Kidney epithelial cell (primary cell): ENCODE results near the gene NDRG2. TPM values are rescaled to one million over a fixed set of nuclear protein-coding genes. Genes with fewer than 3 reads are reported as not detected.

ENCODE experiments used
- DNase-seq: peaks from one replicate; pipeline ENCODE4 v3.0.0-alpha.2; 2010; ENCODE audit warnings: low read depth
- H3K27me3 ChIP-seq: 2 replicates; pipeline ENCODE4 v1.6.0; 2011; ENCODE audit warnings: low read length; ENCODE audit not compliant: control insufficient read depth, insufficient read depth
- H3K36me3 ChIP-seq: 2 replicates; pipeline ENCODE4 v1.5.1; 2011; ENCODE audit warnings: low read length; ENCODE audit not compliant: control insufficient read depth, insufficient read depth
- H3K4me3 ChIP-seq: 2 replicates; pipeline ENCODE4 v1.5.1; 2011; ENCODE audit warnings: low read depth, mild to moderate bottlenecking, control low read depth, low read length
- CTCF ChIP-seq: IDR thresholded peaks from 2 replicates; pipeline ENCODE4 v1.5.1; 2011; ENCODE audit warnings: mild to moderate bottlenecking, moderate library complexity, low read length, control low read depth, inconsistent platforms; ENCODE audit not compliant: insufficient read depth, poor library complexity, severe bottlenecking
- total RNA-seq: library from RNA; depleted of rRNA; stranded (reverse); fragments of >200 nt; gene quantifications from 2 replicates; pipeline ENCODE4 v1.2.3, GENCODE V29; 2015

NDRG2 gene
- total RNA-seq, 1 donor from 2014 or later, result 10.5 TPM

- peak; percentile 61 for TF ChIP-seq CTCF
- no peaks in the 10 kb centered on the region for H3K36me3 ChIP-seq
- no peak for DNase-seq
- H3K4me3 ChIP-seq, result no peak overlapping the region
- peaks cover 4% of the 10 kb centered on the region for H3K27me3 ChIP-seq
Measured at GRCh38 chr14:21039585-21040369, 14.9 kb upstream of the NDRG2 start.

GRCh38 chr14:21038441-21039422, 13.9 kb upstream of the NDRG2 start:
- H3K27me3 ChIP-seq, result peaks cover 6% of the 10 kb centered on the region
- no peaks in the 10 kb centered on the region for H3K36me3 ChIP-seq
- no peak for TF ChIP-seq CTCF
- DNase-seq, result no peak
- H3K4me3 ChIP-seq, result no peak overlapping the region

- Histone ChIP-seq H3K27me3 (peaks cover 2% of the 10 kb centered on the region), H3K4me3 (no peak overlapping the region)
- no peak for DNase-seq
Measured at GRCh38 chr14:21037156-21037555, 12.3 kb upstream of the NDRG2 start.

GRCh38 chr14:21036751-21037150, 11.9 kb upstream of the NDRG2 start:
- peaks cover 5% of the 10 kb centered on the region for H3K27me3 ChIP-seq
- H3K36me3 ChIP-seq, result no peaks in the 10 kb centered on the region
- TF ChIP-seq CTCF, result no peak
- H3K4me3 ChIP-seq, result no peak overlapping the region
- DNase-seq, result no peak

More at GRCh38 chr14:21037156-21037555, 12.3 kb upstream of the NDRG2 start:
- TF ChIP-seq CTCF, result no peak
- no peaks in the 10 kb centered on the region for H3K36me3 ChIP-seq

GRCh38 chr14:21034707-21035106, 9.8 kb upstream of the NDRG2 start, which contains the start of gene RNASE13:
TSS of gene RNASE13 (minus strand) at chr14:21034807. CDS start at chr14:21034288, 519 bp downstream.
- no peak for DNase-seq
- H3K36me3 ChIP-seq, result no peaks in the 10 kb centered on the region
- TF ChIP-seq CTCF, result no peak
- H3K27me3 ChIP-seq, result peaks cover 8% of the 10 kb centered on the region
- H3K4me3 ChIP-seq, result no peak within 1 kb of the TSS
